Left ventricle myocardium inferior (tissue), 1 donor: ENCODE results near the gene KCNH2. TPM values are rescaled to one million over a fixed set of nuclear protein-coding genes. Genes with fewer than 3 reads are reported as not detected.

Source experiments
- DNase-seq: peaks from one replicate; pipeline ENCODE4 v3.0.0-alpha.2; 2020
- H3K27ac ChIP-seq: fragments of 200-600 bp; replicated peaks from 2 replicates; pipeline ENCODE4 v1.8.0; 2021
- H3K27me3 ChIP-seq: fragments of 200-600 bp; 2 replicates; pipeline ENCODE4 v1.8.0; 2021; ENCODE audit warnings: low read depth
- H3K36me3 ChIP-seq: fragments of 200-600 bp; 2 replicates; pipeline ENCODE4 v1.8.0; 2021
- H3K4me1 ChIP-seq: fragments of 200-600 bp; 2 replicates; pipeline ENCODE4 v1.8.0; 2021
- H3K4me3 ChIP-seq: fragments of 200-600 bp; 2 replicates; pipeline ENCODE4 v1.8.0; 2021; ENCODE audit warnings: mild to moderate bottlenecking, moderate library complexity
- H3K9me3 ChIP-seq: fragments of 200-600 bp; replicated peaks from 2 replicates; pipeline ENCODE4 v1.8.0; 2021
- CTCF ChIP-seq: fragments of 200-600 bp; IDR thresholded peaks from 2 replicates; pipeline ENCODE4 v1.8.0; 2021; ENCODE audit warnings: antibody characterized with exemption, mild to moderate bottlenecking, borderline replicate concordance
- intact Hi-C: fragments of 100-400 bp; cut with micrococcal nuclease; formaldehyde crosslinking; loops from one replicate; pipeline ENCODE4 v1.11.0; 2022
- total RNA-seq: library from RNA; stranded (reverse); fragmentation: NEBNext Ultra II Directional; extraction: Animal tissue kit (Norgen Biotek cat#: 25700); gene quantifications from one replicate; pipeline ENCODE4 v1.2.1, GENCODE V29; 2021
- donor health status: DM: no; HTN: yes; CAD: no; lungs with severe emphysema.

KCNH2 gene
- total RNA-seq, 1 donor from 2014 or later: 94.1 TPM

GRCh38 chr7:151016942-151017341, 38.8 kb upstream of the KCNH2 start:
- H3K27ac ChIP-seq: no peak overlapping the region
- peaks cover 51% of the 10 kb centered on the region for H3K4me1 ChIP-seq
- intact Hi-C loops: no loop called here
- no peak for DNase-seq
- no peaks in the 10 kb centered on the region for H3K9me3 ChIP-seq
- H3K36me3 ChIP-seq: no peaks in the 10 kb centered on the region
- TF ChIP-seq CTCF: no peak
- H3K4me3 ChIP-seq: no peak overlapping the region
- H3K27me3 ChIP-seq: peaks cover 75% of the 10 kb centered on the region

- intact Hi-C loops: no loop called here
- no peaks in the 10 kb centered on the region for H3K36me3 ChIP-seq
- TF ChIP-seq CTCF: no peak
- H3K4me3 ChIP-seq: no peak overlapping the region
- peaks cover 72% of the 10 kb centered on the region for H3K27me3 ChIP-seq
- DNase-seq: no peak
- no peaks in the 10 kb centered on the region for H3K9me3 ChIP-seq
- H3K4me1 ChIP-seq: peaks cover 53% of the 10 kb centered on the region
- no peak overlapping the region for H3K27ac ChIP-seq
Observed at GRCh38 chr7:151016505-151016904, 38.4 kb upstream of the KCNH2 start.

GRCh38 chr7:151015967-151016366, 37.8 kb upstream of the KCNH2 start:
- no peaks in the 10 kb centered on the region for H3K9me3 ChIP-seq
- no peak for TF ChIP-seq CTCF

GRCh38 chr7:151014950-151015349, 36.8 kb upstream of the KCNH2 start:
- Histone ChIP-seq H3K4me3 (no peak overlapping the region), H3K9me3 (no peaks in the 10 kb centered on the region), H3K36me3 (no peaks in the 10 kb centered on the region), H3K27me3 (peaks cover 57% of the 10 kb centered on the region), H3K27ac (no peak overlapping the region), H3K4me1 (peaks cover 67% of the 10 kb centered on the region)
- intact Hi-C loops: no loop called here
- TF ChIP-seq CTCF: no peak
- DNase-seq: no peak

More at GRCh38 chr7:151015967-151016366, 37.8 kb upstream of the KCNH2 start:
- Histone ChIP-seq H3K4me1 (peaks cover 57% of the 10 kb centered on the region), H3K27ac (no peak overlapping the region), H3K4me3 (no peak overlapping the region), H3K27me3 (peaks cover 67% of the 10 kb centered on the region), H3K36me3 (no peaks in the 10 kb centered on the region)
- intact Hi-C loops: no loop called here
- no peak for DNase-seq

- H3K9me3 ChIP-seq: no peaks in the 10 kb centered on the region
- H3K4me1 ChIP-seq: peaks cover 74% of the 10 kb centered on the region
- H3K27me3 ChIP-seq: peaks cover 46% of the 10 kb centered on the region
- no peak overlapping the region for H3K27ac ChIP-seq
- no peak for TF ChIP-seq CTCF
- no peaks in the 10 kb centered on the region for H3K36me3 ChIP-seq
- H3K4me3 ChIP-seq: peak overlapping the region; percentile 57
- intact Hi-C loops: no loop called here
- DNase-seq: peak; percentile 59
Observed at GRCh38 chr7:151013733-151014497, 35.8 kb upstream of the KCNH2 start.
